ENCODE measurements around the gene TFAP2A. TPM values are rescaled to one million over a fixed set of nuclear protein-coding genes. Genes with fewer than 3 reads are reported as not detected.

Gene TFAP2A
- total RNA-seq, 1 donor from 2014 or later: 0.21 TPM

DNA sequence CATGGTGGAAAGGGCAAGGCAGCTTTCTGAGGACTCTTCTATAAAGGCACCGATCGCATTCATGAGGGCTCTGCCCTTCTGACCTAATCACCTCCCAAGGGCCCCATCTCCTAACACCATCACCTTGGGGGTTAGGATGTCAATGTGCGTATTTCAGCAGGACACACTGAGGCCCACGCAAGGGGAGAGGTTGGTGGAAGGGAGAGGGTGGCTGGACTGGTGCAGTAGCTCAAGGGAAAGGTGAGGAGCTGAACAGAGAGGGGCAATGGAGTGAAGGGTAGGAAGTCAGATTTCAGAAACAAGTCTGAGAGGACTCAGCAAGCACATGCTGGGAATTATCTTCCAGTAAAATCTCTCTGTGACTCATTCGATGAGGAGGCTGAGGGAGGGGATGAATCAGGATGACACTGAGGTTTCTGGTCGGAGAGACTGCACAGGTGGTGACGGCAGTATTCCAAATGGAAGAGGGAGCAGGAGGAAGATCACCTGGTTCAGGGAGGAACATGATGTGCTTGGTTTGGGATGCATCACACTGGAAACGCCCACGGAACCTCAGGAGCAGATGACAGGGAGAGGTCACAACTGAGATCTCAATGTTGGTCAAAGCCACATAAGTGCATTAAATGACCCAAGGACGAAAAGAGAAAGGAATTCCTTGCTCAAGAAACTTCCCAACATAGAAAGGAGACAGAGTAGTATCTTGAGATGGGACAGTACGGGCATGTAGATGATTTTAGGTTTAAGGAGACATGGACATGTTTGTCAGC lies 67.1 kb downstream of the TFAP2A start:
- Histone ChIP-seq H3K27me3 (no peaks in the 10 kb centered on the region), H3K4me1 (no peaks in the 10 kb centered on the region), H3K27ac (no peak overlapping the region), H3K9me3 (no peaks in the 10 kb centered on the region), H3K4me3 (no peak overlapping the region), H3K36me3 (no peaks in the 10 kb centered on the region)
- DNase-seq (ENCODE audit: low spot score in 2 of 2): no peak
- TF ChIP-seq, protein P1, sequence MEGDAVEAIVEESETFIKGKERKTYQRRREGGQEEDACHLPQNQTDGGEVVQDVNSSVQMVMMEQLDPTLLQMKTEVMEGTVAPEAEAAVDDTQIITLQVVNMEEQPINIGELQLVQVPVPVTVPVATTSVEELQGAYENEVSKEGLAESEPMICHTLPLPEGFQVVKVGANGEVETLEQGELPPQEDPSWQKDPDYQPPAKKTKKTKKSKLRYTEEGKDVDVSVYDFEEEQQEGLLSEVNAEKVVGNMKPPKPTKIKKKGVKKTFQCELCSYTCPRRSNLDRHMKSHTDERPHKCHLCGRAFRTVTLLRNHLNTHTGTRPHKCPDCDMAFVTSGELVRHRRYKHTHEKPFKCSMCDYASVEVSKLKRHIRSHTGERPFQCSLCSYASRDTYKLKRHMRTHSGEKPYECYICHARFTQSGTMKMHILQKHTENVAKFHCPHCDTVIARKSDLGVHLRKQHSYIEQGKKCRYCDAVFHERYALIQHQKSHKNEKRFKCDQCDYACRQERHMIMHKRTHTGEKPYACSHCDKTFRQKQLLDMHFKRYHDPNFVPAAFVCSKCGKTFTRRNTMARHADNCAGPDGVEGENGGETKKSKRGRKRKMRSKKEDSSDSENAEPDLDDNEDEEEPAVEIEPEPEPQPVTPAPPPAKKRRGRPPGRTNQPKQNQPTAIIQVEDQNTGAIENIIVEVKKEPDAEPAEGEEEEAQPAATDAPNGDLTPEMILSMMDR (IDR thresholded peaks at IDR 0.05): no peak
- intact Hi-C loops (cut with DNase I): no loop called here

Other genes starting within 250 kb of the TFAP2A start
- 16.7 TPM for gene GCNT2, start 106.3 kb upstream of the TFAP2A start, total RNA-seq